Smooth muscle cell (in vitro differentiated cells): ENCODE data around the gene CYP4F11. TPM values are rescaled to one million over a fixed set of nuclear protein-coding genes. Genes with fewer than 3 reads are reported as not detected.

Experiments used
- DNase-seq: peaks from one replicate; lab custom pipeline; 2025; ENCODE audit not compliant: unreplicated experiment; lab: John Stamatoyannopoulos, UW
- H2AFZ ChIP-seq: fragments of 200-600 bp; sonication (generic); 2 replicates; pipeline ENCODE4 v1.6.0; 2016; ENCODE audit warnings: antibody characterized with exemption, low read depth, mild to moderate bottlenecking
- H3F3A ChIP-seq: fragments of 200-600 bp; sonication (generic); 2 replicates; pipeline ENCODE4 v1.6.0; 2017; ENCODE audit warnings: antibody characterized with exemption, low read depth
- H3K27ac ChIP-seq: fragments of 200-600 bp; sonication (generic); 2 replicates; pipeline ENCODE4 v1.5.1; 2016; ENCODE audit warnings: low read depth, mild to moderate bottlenecking
- H3K27me3 ChIP-seq: fragments of 200-600 bp; sonication (generic); 2 replicates; pipeline ENCODE4 v1.6.1; 2016; ENCODE audit warnings: low read depth, mild to moderate bottlenecking
- H3K36me3 ChIP-seq: fragments of 200-600 bp; sonication (generic); 2 replicates; pipeline ENCODE4 v1.5.1; 2016; ENCODE audit warnings: low read depth
- H3K4me1 ChIP-seq: fragments of 200-600 bp; sonication (generic); 2 replicates; pipeline ENCODE4 v1.5.1; 2016; ENCODE audit warnings: low read depth
- H3K4me2 ChIP-seq: fragments of 200-600 bp; sonication (generic); 2 replicates; pipeline ENCODE4 v1.6.0; 2016; ENCODE audit warnings: mild to moderate bottlenecking
- H3K4me3 ChIP-seq: fragments of 200-600 bp; sonication (generic); 2 replicates; pipeline ENCODE4 v1.5.1; 2016; ENCODE audit warnings: mild to moderate bottlenecking
- H3K79me2 ChIP-seq: fragments of 200-600 bp; sonication (generic); 2 replicates; pipeline ENCODE4 v1.6.0; 2016; ENCODE audit warnings: low read depth, mild to moderate bottlenecking
- H3K9ac ChIP-seq: fragments of 200-600 bp; sonication (generic); 2 replicates; pipeline ENCODE4 v1.6.0; 2016; ENCODE audit warnings: low read depth
- H3K9me3 ChIP-seq: fragments of 200-600 bp; sonication (generic); replicated peaks from 2 replicates; pipeline ENCODE4 v1.5.1; 2016; ENCODE audit warnings: low read depth
- H4K20me1 ChIP-seq: fragments of 200-600 bp; sonication (generic); 2 replicates; pipeline ENCODE4 v1.6.0; 2016; ENCODE audit warnings: low read depth
- WGBS: methylation state at CpG from one replicate; pipeline ENCODE4 v1.1.7; 2016; ENCODE audit warnings: low lambda C conversion rate; 5-methylcytosine and 5-hydroxymethylcytosine counted together
- polyA plus RNA-seq: library from polyadenylated mRNA; unstranded; fragments of >200 nt; fragmentation: Nextera tagmentation; extraction: Ambion mirVana; gene quantifications from 2 replicates; pipeline ENCODE4 v1.2.1, GENCODE V29; 2016
- total RNA-seq: library from RNA; depleted of rRNA; stranded (reverse); fragments of >200 nt; gene quantifications from 2 replicates; pipeline ENCODE4 v1.2.3, GENCODE V29; 2014
- TF ChIP-seq, protein P1 (sequence below): fragments of 200-600 bp; sonication (generic); IDR thresholded peaks from 2 replicates; pipeline ENCODE4 v1.5.1; 2017; ENCODE audit warnings: borderline replicate concordance, mild to moderate bottlenecking, antibody characterized with exemption; ENCODE audit not compliant: insufficient read depth, poor library complexity, severe bottlenecking

CYP4F11 gene
- total and polyA plus RNA-seq, 2 experiments from 2014 or later, result not detected

DNA sequence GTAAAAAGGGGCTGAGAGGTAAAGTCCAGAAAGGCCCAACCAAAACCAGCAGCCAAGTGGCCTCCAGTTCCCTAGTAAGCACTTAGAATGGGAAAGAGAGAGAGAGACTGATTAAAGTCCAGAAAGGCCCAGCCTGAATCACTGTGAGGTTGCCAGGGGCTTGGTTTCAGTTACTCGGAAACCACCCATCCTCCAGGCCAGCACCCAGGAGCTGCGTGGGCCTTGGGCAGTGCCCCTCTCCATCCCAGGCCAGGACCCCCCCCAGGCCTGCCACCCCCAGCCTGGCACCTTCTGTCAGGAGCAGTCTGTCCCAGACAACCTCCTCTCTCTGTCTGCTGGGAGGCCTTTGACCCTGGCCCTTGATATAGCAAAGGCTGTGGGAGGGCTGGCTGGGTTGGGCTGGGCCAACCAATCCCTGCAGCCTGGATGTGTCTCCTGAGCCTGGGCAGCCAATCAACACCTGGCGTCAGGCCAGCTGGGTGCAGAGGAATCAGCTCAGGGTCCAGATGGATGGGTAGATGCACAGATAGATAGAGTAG is 36.5 kb downstream of the CYP4F11 start, which contains the start of gene CYP4F2:
TSS of gene CYP4F2 (minus strand) at position 337 of the 539 bp plus-strand sequence. CDS start 463 bp downstream, outside the sequence.
- Histone ChIP-seq H3F3A (no peaks in the 10 kb centered on the region), H4K20me1 (no peaks in the 10 kb centered on the region), H3K36me3 (no peaks in the 10 kb centered on the region), H3K9ac (no peak within 1 kb of the TSS), H3K27me3 (no peaks in the 10 kb centered on the region), H3K27ac (no peak within 1 kb of the TSS), H3K4me1 (no peaks in the 10 kb centered on the region), H3K9me3 (no peaks in the 10 kb centered on the region), H3K79me2 (no peaks in the 10 kb centered on the region), H3K4me3 (no peak within 1 kb of the TSS), H3K4me2 (no peak within 1 kb of the TSS), H2AFZ (no peak within 1 kb of the TSS)
- WGBS, result 77% methylated on average over 3 of the region's 3 CpGs
- no peak for DNase-seq
- TF ChIP-seq, protein P1, sequence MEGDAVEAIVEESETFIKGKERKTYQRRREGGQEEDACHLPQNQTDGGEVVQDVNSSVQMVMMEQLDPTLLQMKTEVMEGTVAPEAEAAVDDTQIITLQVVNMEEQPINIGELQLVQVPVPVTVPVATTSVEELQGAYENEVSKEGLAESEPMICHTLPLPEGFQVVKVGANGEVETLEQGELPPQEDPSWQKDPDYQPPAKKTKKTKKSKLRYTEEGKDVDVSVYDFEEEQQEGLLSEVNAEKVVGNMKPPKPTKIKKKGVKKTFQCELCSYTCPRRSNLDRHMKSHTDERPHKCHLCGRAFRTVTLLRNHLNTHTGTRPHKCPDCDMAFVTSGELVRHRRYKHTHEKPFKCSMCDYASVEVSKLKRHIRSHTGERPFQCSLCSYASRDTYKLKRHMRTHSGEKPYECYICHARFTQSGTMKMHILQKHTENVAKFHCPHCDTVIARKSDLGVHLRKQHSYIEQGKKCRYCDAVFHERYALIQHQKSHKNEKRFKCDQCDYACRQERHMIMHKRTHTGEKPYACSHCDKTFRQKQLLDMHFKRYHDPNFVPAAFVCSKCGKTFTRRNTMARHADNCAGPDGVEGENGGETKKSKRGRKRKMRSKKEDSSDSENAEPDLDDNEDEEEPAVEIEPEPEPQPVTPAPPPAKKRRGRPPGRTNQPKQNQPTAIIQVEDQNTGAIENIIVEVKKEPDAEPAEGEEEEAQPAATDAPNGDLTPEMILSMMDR, result no peak

DNA sequence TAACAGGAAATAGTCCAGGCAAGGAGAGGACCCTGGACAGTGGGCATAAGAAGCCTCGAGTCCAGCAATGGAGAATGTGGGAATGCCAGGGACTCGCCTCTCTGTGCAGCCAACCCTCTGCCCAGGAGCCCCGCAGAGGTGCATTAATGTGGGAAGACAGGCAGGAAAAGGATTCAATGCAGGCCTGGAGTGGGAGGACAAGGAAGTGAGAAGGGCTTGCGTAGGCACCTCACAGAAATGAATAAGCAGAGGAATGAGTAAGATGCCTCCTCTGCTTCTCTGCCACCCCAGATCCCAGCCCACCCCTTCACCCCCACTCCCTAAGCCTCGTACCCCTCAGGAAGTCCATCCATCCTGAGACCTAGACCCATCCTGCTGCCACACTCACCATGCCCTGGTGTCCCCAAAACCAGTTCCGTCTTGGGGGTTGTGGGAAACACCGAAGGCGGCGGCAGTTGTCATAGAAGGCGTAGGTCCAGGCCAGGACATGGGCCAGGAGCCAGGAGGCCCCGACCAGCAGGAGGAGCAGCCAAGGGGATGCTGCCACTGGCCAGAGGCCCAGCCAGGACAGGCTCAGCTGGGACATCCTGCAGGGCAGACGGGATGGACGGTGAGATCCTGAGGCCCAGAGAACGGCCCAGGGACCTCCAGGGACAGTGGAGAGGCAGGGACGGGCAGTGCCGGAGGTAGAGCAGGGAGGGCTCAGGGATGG is 37.1 kb downstream of the CYP4F11 start:
- no peak overlapping the region for H3K4me3 ChIP-seq
- H3F3A ChIP-seq, result no peaks in the 10 kb centered on the region
- H3K79me2 ChIP-seq, result no peaks in the 10 kb centered on the region
- DNase-seq, result no peak
- H3K36me3 ChIP-seq, result no peaks in the 10 kb centered on the region
- H2AFZ ChIP-seq, result no peak overlapping the region
- 78% methylated on average over 16 of the region's 16 CpGs for WGBS
- no peak overlapping the region for H3K4me2 ChIP-seq
- no peaks in the 10 kb centered on the region for H3K9me3 ChIP-seq
- H3K27ac ChIP-seq, result no peak overlapping the region
- no peaks in the 10 kb centered on the region for H3K4me1 ChIP-seq
- TF ChIP-seq, protein P1, result no peak
- no peaks in the 10 kb centered on the region for H3K27me3 ChIP-seq
- H3K9ac ChIP-seq, result no peak overlapping the region
- no peaks in the 10 kb centered on the region for H4K20me1 ChIP-seq

DNA sequence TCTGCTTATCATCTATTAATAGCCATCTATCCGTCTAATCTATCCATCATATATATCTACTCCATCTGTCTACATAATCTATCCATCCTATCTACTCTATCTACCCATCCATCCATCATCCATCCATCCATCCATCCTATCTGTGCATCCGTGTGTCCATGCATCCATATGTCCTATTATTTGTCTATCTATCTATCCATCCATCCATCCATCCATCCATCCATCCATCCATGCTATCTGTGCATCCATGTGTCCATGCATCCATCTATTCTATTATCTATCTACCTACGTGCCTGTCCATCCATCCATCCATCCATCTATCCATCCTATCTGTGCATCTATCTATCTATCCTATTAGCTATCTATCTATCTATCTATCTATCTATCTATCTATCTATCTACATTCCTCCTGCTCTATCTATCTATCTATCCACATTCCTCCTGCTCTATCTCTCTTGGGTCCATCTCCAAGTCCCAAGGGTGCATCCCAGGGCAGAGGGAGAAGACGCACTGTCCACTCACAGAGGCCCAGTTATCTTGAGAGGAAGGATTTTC is 38.4 kb downstream of the CYP4F11 start:
- 65% methylated on average over 4 of the region's 4 CpGs for WGBS
- no peak overlapping the region for H3K4me2 ChIP-seq
- H3K27ac ChIP-seq, result no peak overlapping the region
- no peaks in the 10 kb centered on the region for H3F3A ChIP-seq
- H3K4me3 ChIP-seq, result no peak overlapping the region
- no peaks in the 10 kb centered on the region for H3K27me3 ChIP-seq
- no peaks in the 10 kb centered on the region for H3K9me3 ChIP-seq
- no peaks in the 10 kb centered on the region for H3K36me3 ChIP-seq
- no peaks in the 10 kb centered on the region for H3K4me1 ChIP-seq
- no peaks in the 10 kb centered on the region for H3K79me2 ChIP-seq
- no peak overlapping the region for H3K9ac ChIP-seq
- TF ChIP-seq, protein P1, result no peak
- H4K20me1 ChIP-seq, result no peaks in the 10 kb centered on the region
- no peak for DNase-seq
- no peak overlapping the region for H2AFZ ChIP-seq
